ENCODE data around the gene SENP1.

SENP1 gene

GRCh38 chr12:48105867-48106680 is at the start of gene SENP1:
Gene SENP1 (minus strand): TSS chr12:48106079. CDS start chr12:48101472, 4,607 bp downstream.
- H3K4me3 ChIP-seq (ENCODE audit: low read depth, low read length) = peak within 1 kb of the TSS; percentile 79
- peak; percentile 14 for TF ChIP-seq CTCF (IDR thresholded peaks at IDR 0.05; ENCODE audit: low read depth, low read length, missing control alignments)
- peak; percentile 74 for DNase-seq (ENCODE audit: low read depth)

- TF ChIP-seq CTCF (IDR thresholded peaks at IDR 0.05; ENCODE audit: low read depth, low read length, missing control alignments) = no peak
- DNase-seq (ENCODE audit: low read depth) = no peak
- H3K4me3 ChIP-seq (ENCODE audit: low read depth, low read length) = no peak overlapping the region
These were observed 45.4 kb upstream of the SENP1 start for GRCh38 chr12:48151103-48151771.

GRCh38 chr12:48145981-48146380 is 40.1 kb upstream of the SENP1 start:
- no peak for TF ChIP-seq CTCF (IDR thresholded peaks at IDR 0.05; ENCODE audit: low read depth, low read length, missing control alignments)
- no peak for DNase-seq (ENCODE audit: low read depth)
- H3K4me3 ChIP-seq (ENCODE audit: low read depth, low read length) = no peak overlapping the region

GRCh38 chr12:48143898-48144297 is 38.0 kb upstream of the SENP1 start:
- TF ChIP-seq CTCF (IDR thresholded peaks at IDR 0.05; ENCODE audit: low read depth, low read length, missing control alignments) = no peak
- H3K4me3 ChIP-seq (ENCODE audit: low read depth, low read length) = no peak overlapping the region
- DNase-seq (ENCODE audit: low read depth) = no peak

GRCh38 chr12:48142818-48143674 is 37.2 kb upstream of the SENP1 start:
- no peak for DNase-seq (ENCODE audit: low read depth)
- H3K4me3 ChIP-seq (ENCODE audit: low read depth, low read length) = no peak overlapping the region
- TF ChIP-seq CTCF (IDR thresholded peaks at IDR 0.05; ENCODE audit: low read depth, low read length, missing control alignments) = no peak

GRCh38 chr12:48135027-48135426 is 29.1 kb upstream of the SENP1 start:
- H3K4me3 ChIP-seq (ENCODE audit: low read depth, low read length) = no peak overlapping the region
- no peak for TF ChIP-seq CTCF (IDR thresholded peaks at IDR 0.05; ENCODE audit: low read depth, low read length, missing control alignments)
- no peak for DNase-seq (ENCODE audit: low read depth)

Measured in GM12864 (cell line).